ENCODE results near the gene AHSG. TPM values are rescaled to one million over a fixed set of nuclear protein-coding genes. Genes with fewer than 3 reads are reported as not detected.
"Not testable (repeated sequence)": the region's sequence is repeated elsewhere in the genome, so short reads cannot be mapped to it uniquely, and the experiment has no call there.

The AHSG gene
- total RNA-seq, 1 donor from 2014 or later: 0.47 TPM

- no peak for DNase-seq
These were observed 5.6 kb downstream of the AHSG start for GRCh38 chr3:186618318-186618938.

- no peak for DNase-seq
These were observed 6.9 kb downstream of the AHSG start for GRCh38 chr3:186619787-186620212.

- DNase-seq: no peak
These were observed 7.6 kb downstream of the AHSG start for GRCh38 chr3:186620213-186621092.

- no peak for DNase-seq
These were observed 9.2 kb downstream of the AHSG start for GRCh38 chr3:186621894-186622650.

- DNase-seq: no peak
These were observed 9.9 kb downstream of the AHSG start for GRCh38 chr3:186622651-186623310.

- no peak for DNase-seq
These were observed 11.7 kb downstream of the AHSG start for GRCh38 chr3:186624598-186624997.

- DNase-seq: no peak
These were observed 12.8 kb downstream of the AHSG start for GRCh38 chr3:186625600-186626042.

- no peak for DNase-seq
These were observed 13.5 kb downstream of the AHSG start for GRCh38 chr3:186626254-186626847.

- DNase-seq: no peak
These were observed 15.1 kb downstream of the AHSG start for GRCh38 chr3:186627852-186628414.

- no peak for DNase-seq
These were observed 15.9 kb downstream of the AHSG start for GRCh38 chr3:186628756-186629155.

GRCh38 chr3:186630950-186631641 lies 18.2 kb downstream of the AHSG start:
- no peak for DNase-seq

- DNase-seq: no peak
These were observed 20.6 kb downstream of the AHSG start for GRCh38 chr3:186633481-186633880.

- not testable (repeated sequence) for DNase-seq
These were observed 21.3 kb downstream of the AHSG start for GRCh38 chr3:186634207-186634606.

- no peak for DNase-seq
These were observed 22.7 kb downstream of the AHSG start for GRCh38 chr3:186635532-186635931.

GRCh38 chr3:186636536-186636935 lies 23.7 kb downstream of the AHSG start:
- no peak for DNase-seq

- no peak for DNase-seq
These were observed 24.8 kb downstream of the AHSG start for GRCh38 chr3:186637686-186638085.

GRCh38 chr3:186638259-186638658 lies 25.4 kb downstream of the AHSG start:
- no peak for DNase-seq

- no peak for DNase-seq
These were observed 27.1 kb downstream of the AHSG start, which contains the start of gene FETUB for GRCh38 chr3:186639778-186640472. Gene FETUB (plus strand): TSS chr3:186640399. CDS start chr3:186640461, 62 bp downstream.

GRCh38 chr3:186640473-186640818 lies 27.6 kb downstream of the AHSG start:
- peak; percentile 16 for DNase-seq

GRCh38 chr3:186640929-186641328 lies 28.1 kb downstream of the AHSG start:
- no peak for DNase-seq

Measured in occipital lobe (tissue), 2 donors.